ENCODE measurements around the gene PARM1.

PARM1 gene

GRCh38 chr4:75063433-75063832 is 130.5 kb downstream of the PARM1 start:
- TF ChIP-seq CTCF (IDR thresholded peaks at IDR 0.05; ENCODE audit: insufficient read depth, low read length, poor library complexity, severe bottlenecking) = no peak

GRCh38 chr4:75065909-75066308 is 133.0 kb downstream of the PARM1 start:
- no peak for TF ChIP-seq CTCF (IDR thresholded peaks at IDR 0.05; ENCODE audit: insufficient read depth, low read length, poor library complexity, severe bottlenecking)
- no peak for DNase-seq (ENCODE audit: extremely low read depth, insufficient read length)
- H3K4me3 ChIP-seq (replicated peaks; ENCODE audit: low read depth, low read length) = no peak overlapping the region
- H3K27me3 ChIP-seq (replicated peaks; ENCODE audit: control insufficient read depth, insufficient read depth, low read length) = no peaks in the 10 kb centered on the region
- no peaks in the 10 kb centered on the region for H3K36me3 ChIP-seq (ENCODE audit: control insufficient read depth, insufficient read depth, low read length)

More at GRCh38 chr4:75063433-75063832, 130.5 kb downstream of the PARM1 start:
- H3K4me3 ChIP-seq (replicated peaks; ENCODE audit: low read depth, low read length) = no peak overlapping the region
- no peaks in the 10 kb centered on the region for H3K36me3 ChIP-seq (ENCODE audit: control insufficient read depth, insufficient read depth, low read length)
- H3K27me3 ChIP-seq (replicated peaks; ENCODE audit: control insufficient read depth, insufficient read depth, low read length) = no peaks in the 10 kb centered on the region
- DNase-seq (ENCODE audit: extremely low read depth, insufficient read length) = no peak

GRCh38 chr4:75069493-75070074 is 136.7 kb downstream of the PARM1 start:
- no peak overlapping the region for H3K4me3 ChIP-seq (replicated peaks; ENCODE audit: low read depth, low read length)

GRCh38 chr4:75071317-75071716 is 138.4 kb downstream of the PARM1 start:
- no peaks in the 10 kb centered on the region for H3K27me3 ChIP-seq (replicated peaks; ENCODE audit: control insufficient read depth, insufficient read depth, low read length)
- no peak for TF ChIP-seq CTCF (IDR thresholded peaks at IDR 0.05; ENCODE audit: insufficient read depth, low read length, poor library complexity, severe bottlenecking)
- no peak overlapping the region for H3K4me3 ChIP-seq (replicated peaks; ENCODE audit: low read depth, low read length)
- H3K36me3 ChIP-seq (ENCODE audit: control insufficient read depth, insufficient read depth, low read length) = no peaks in the 10 kb centered on the region
- DNase-seq (ENCODE audit: extremely low read depth, insufficient read length) = no peak

More at GRCh38 chr4:75069493-75070074, 136.7 kb downstream of the PARM1 start:
- no peaks in the 10 kb centered on the region for H3K36me3 ChIP-seq (ENCODE audit: control insufficient read depth, insufficient read depth, low read length)
- no peak for TF ChIP-seq CTCF (IDR thresholded peaks at IDR 0.05; ENCODE audit: insufficient read depth, low read length, poor library complexity, severe bottlenecking)
- H3K27me3 ChIP-seq (replicated peaks; ENCODE audit: control insufficient read depth, insufficient read depth, low read length) = no peaks in the 10 kb centered on the region
- DNase-seq (ENCODE audit: extremely low read depth, insufficient read length) = peak; percentile 70

- no peaks in the 10 kb centered on the region for H3K36me3 ChIP-seq (ENCODE audit: control insufficient read depth, insufficient read depth, low read length)
- no peak for DNase-seq (ENCODE audit: extremely low read depth, insufficient read length)
- no peak for TF ChIP-seq CTCF (IDR thresholded peaks at IDR 0.05; ENCODE audit: insufficient read depth, low read length, poor library complexity, severe bottlenecking)
- H3K27me3 ChIP-seq (replicated peaks; ENCODE audit: control insufficient read depth, insufficient read depth, low read length) = no peaks in the 10 kb centered on the region
- H3K4me3 ChIP-seq (replicated peaks; ENCODE audit: low read depth, low read length) = no peak overlapping the region
Measured at GRCh38 chr4:75080888-75081287, 148.0 kb downstream of the PARM1 start.

GRCh38 chr4:75081561-75081960 is 148.6 kb downstream of the PARM1 start:
- TF ChIP-seq CTCF (IDR thresholded peaks at IDR 0.05; ENCODE audit: insufficient read depth, low read length, poor library complexity, severe bottlenecking) = no peak
- Histone ChIP-seq H3K4me3 (replicated peaks; ENCODE audit: low read depth, low read length) (no peak overlapping the region), H3K36me3 (ENCODE audit: control insufficient read depth, insufficient read depth, low read length) (no peaks in the 10 kb centered on the region), H3K27me3 (replicated peaks; ENCODE audit: control insufficient read depth, insufficient read depth, low read length) (no peaks in the 10 kb centered on the region)
- DNase-seq (ENCODE audit: extremely low read depth, insufficient read length) = no peak
